ENCODE data around the gene MARK3. TPM values are rescaled to one million over a fixed set of nuclear protein-coding genes. Genes with fewer than 3 reads are reported as not detected.
A peak's percentile ranks its signal among the peaks of the same experiment; 100 is the strongest.

Gene MARK3
- total RNA-seq, 1 donor from 2014 or later, result 104 TPM

DNA sequence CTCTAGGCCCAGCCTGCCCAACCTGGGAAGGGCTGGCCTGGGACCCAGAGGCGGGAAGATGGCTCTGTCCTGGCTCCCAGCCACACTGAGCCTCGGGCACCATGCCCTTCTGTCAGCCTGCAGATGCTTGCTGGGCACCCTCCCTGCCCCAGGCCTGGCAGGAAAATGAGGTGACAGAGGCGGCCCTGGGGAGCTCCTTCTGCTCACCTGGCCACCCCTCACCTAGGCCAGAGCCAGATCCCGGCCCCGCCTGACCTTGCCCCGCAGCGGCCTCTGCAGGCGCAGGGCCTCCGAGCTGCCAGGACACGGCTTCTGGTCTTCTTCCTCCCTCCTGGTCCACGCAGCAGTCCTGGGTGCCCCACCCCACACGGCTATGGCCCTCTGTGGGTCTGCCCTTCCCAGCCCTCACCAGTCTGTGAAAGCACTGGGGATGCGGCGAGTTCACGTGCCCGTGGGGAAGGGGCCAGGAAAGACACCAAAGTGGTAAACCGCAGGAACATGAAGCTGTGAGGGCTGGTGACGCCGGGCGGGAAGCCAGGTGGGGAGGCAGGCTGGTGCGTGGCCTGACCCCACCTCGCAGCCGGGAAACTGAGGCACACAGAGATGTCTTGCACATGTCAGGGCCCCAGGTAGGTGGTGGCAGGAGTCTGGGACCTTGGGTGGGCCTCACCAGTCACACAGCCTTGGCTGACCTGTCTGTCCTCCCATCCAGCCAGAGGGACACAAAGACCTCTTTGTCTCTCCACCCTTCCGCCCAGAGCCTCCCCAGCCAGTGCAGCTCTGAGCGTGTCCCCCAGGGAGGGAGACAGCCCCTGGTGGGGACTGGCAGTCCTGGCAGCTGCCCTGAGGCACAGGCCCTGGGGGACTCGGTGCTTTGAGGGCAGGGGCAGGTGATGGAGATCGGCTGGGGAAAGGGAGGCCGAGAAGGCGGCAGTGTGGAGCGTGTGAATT, 164.4 kb downstream of the MARK3 start:
- intact Hi-C loops (cut with DNase I), result loop anchor here (5.0 to 10.0 kb wide), 3 partner anchors 47 to 1392 kb away; no protein-coding TSS in a partner anchor
- ATAC-seq (peak; percentile 2), DNase-seq (ENCODE audit: low spot score) (peak; percentile 67)

DNA sequence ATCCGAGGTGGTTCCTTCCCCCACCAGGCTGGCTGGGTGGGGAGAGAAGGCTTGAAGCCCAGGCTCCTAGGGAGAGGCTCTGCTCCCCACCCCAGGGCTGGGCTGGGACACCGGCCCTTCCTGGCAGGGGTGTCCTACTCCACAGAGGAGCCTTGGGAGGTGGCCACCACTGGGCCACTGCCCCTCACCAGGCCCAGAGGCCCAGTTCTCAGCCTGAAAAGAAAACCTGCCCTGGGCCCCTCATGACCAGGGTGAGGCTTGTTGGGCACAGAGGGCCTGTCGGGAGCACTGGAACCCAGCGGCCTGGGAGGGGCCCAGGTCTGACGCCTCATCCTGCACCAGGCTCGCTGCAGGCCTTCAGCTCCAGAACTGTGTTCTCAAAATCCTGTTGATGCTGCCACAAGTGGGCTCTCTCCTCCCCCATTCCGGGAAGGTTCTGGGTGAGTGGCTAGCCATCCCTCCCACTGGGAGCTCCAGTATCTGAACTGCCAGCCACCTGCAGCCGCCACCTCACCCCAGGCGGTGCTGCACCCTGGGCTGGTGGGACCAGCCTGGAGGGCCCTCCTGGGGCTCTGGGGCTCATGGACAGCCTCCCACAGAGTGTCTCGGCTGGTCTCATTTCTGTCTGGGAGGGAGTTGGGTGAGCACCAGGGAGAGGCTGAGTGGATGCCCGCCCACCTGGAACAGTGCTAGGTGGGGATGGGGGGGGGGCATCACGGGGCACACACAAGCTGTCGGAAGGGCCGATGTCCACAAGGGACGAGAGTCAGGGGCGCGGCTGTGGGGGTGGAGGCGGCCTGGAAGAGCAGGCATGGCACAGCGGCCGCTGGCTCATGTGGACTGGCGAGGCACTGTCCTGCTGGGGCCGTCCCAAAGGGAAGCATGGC, 165.5 kb downstream of the MARK3 start:
- intact Hi-C loops (cut with DNase I), result loop anchor here (10.0 kb wide), 1 partner anchor 946 kb away; no protein-coding TSS in a partner anchor
- no peak for DNase-seq (ENCODE audit: low spot score)
- ATAC-seq, result peak; percentile 36

DNA sequence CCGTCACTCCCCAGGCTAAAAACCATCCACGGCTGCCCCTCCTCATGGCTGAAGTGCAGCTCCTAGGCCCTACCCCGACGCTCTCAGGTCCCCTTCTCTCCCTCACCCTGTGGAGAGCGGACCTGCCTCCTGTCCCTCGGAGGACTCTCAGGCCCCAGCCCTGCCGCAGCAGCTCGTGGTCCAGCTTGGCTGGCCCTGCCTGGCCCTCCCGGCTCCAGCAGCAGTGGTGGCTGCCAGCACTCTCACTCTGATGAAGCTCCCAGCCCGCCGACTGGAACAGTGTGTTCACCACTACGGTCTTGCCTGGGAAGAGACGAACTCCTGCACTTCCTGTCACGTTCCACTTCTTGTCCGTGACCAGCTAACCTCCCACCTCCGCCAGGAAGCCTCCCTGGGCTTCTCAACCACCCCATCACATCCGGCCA, 166.1 kb downstream of the MARK3 start:
- DNase-seq (ENCODE audit: low spot score), result peak; percentile 76
- intact Hi-C loops (cut with DNase I), result loop anchor here (10.0 kb wide), 1 partner anchor 947 kb away; no protein-coding TSS in a partner anchor
- ATAC-seq, result peak; percentile 61

DNA sequence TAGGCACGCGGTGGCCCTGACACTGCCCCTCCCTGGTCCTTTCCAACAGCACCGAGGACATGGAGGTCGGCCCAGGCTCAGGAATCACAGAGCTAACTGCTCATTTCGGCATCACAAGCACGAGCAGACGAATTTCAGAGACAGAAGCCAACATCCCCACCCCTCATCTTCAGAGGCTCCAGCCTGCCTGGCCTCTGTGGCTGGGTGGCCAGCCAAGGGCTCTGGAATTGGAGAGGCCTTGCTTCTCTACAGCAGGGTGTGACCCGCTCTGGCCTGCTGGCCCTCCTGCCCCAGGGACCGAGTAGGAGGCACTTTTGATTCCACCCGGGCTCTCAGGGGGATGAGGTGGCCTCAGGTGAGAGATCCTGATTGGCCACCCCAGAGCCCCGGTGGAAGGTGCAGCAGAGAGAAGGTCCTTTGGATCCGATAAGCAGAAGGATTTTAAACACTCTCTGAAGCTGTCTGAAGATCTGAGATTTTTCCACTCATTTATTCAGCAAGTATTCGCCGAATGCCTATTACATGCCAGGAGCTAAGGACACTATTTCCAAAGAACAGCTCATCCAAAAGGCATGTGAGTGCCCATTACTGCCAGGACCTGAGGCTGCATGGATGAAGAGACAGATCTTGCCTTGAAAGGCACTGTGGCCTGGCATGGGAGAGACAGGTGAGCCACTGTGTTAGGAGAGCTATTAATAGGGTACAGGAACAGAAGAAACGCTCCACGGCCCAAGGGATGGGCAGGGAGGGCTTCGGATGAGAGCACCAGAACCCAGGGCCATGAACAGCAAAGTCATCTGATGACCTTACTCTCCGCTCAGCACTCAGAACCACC, 167.0 kb downstream of the MARK3 start:
- DNase-seq (ENCODE audit: low spot score), result peak; percentile 70
- intact Hi-C loops (cut with DNase I), result loop anchor here (10.0 kb wide), 1 partner anchor 947 kb away; no protein-coding TSS in a partner anchor

DNA sequence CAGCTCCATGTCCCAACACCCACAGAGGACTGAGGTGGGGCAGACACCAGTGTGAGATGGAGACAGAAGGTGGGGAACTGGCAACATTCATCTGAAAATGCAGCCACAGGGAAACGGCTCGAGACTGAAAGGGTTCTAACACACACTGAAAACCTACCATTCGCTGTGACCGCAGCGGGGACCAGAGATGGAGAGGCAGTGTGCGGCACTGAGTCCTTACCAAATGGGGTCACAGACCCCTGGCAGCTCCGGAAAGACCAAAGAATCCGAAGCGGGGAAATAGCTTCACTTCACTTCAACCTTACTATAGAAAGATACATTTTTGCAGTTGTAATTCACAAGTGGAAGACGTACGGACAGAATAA, 167.6 kb downstream of the MARK3 start:
- ATAC-seq, result no peak
- DNase-seq (ENCODE audit: low spot score), result no peak
- intact Hi-C loops (cut with DNase I), result loop anchor here (10.0 kb wide), 1 partner anchor 948 kb away; no protein-coding TSS in a partner anchor

More for the DNA sequence above, 167.0 kb downstream of the MARK3 start:
- peak; percentile 77 for ATAC-seq

Other genes with a start within 250 kb of the MARK3 start
- gene EIF5, start 51.2 kb upstream of the MARK3 start, total RNA-seq, result 186 TPM
- 69.1 TPM for gene CKB, start 137.4 kb downstream of the MARK3 start, total RNA-seq
- gene TRMT61A, start 143.8 kb downstream of the MARK3 start, total RNA-seq, result 12.4 TPM
- 30.3 TPM for gene BAG5, start 177.2 kb downstream of the MARK3 start, total RNA-seq
- 37.4 TPM for gene COA8, start 177.5 kb downstream of the MARK3 start, total RNA-seq
- gene KLC1, start 243.8 kb downstream of the MARK3 start, total RNA-seq, result 303 TPM

Data from sciatic nerve (tissue), 2 donors.